HepG2 (cell line): ENCODE data around the gene NSD1. TPM values are rescaled to one million over a fixed set of nuclear protein-coding genes. Genes with fewer than 3 reads are reported as not detected.

ENCODE experiments used
- ATAC-seq: fragments of 200-7000 bp; cut with Tn5 transposase; 3 replicates; pipeline ENCODE4 v1.9.1; 2020; ENCODE audit warnings: mild to moderate bottlenecking, moderate library complexity
- BruUV-seq: library from RNA; stranded (reverse); fragments of 400-500 nt; replicated peaks from 2 replicates; lab custom pipeline; 2021; lab: Mats Ljungman, UMichigan
- CTCF ChIA-PET: fragments of 300-600 bp; formaldehyde crosslinking; extraction: SDS; loops from one replicate; lab custom pipeline; 2021; ENCODE audit warnings: low total read pairs, inconsistent platforms, low intra/inter-chr PET ratio; lab: Yijun Ruan, JAX
- POLR2A ChIA-PET: fragments of 350-600 bp; sonication (Branson Sonifier 250); formaldehyde crosslinking; loops from one replicate; lab custom pipeline; 2020; ENCODE audit warnings: antibody characterized with exemption, inconsistent platforms; lab: Yijun Ruan, JAX
- DNase-seq: peaks from one replicate; pipeline ENCODE4 v3.0.0-alpha.2; 2015; ENCODE audit warnings: low spot score
- FAIRE-seq: peaks from 3 replicates; lab custom pipeline; 2011; peaks lifted over from hg19 to GRCh38; lab: Jason Lieb, UNC
- H2AFZ ChIP-seq: one replicate; pipeline ENCODE4 v1.6.1; 2011; ENCODE audit warnings: low read length, inconsistent platforms
- H3K27ac ChIP-seq: fragments of 300-600 bp; 3 replicates; pipeline ENCODE4 v1.8.0; 2011; ENCODE audit warnings: mixed run types, mild to moderate bottlenecking, mixed read lengths, low read length, inconsistent platforms; ENCODE audit not compliant: insufficient read depth; ENCODE audit errors: extremely low read length
- H3K27me3 ChIP-seq, 2 experiments: fragments of 200-600 bp in 1 of 2; 2 replicates in 1 of 2; 3 replicates in 1 of 2; pipeline versions ENCODE4 v1.6.0 to v1.8.0; 2011; ENCODE audit warnings: low read length in 2 of 2, mild to moderate bottlenecking in 2 of 2, moderate library complexity in 2 of 2, inconsistent platforms in 1 of 2; ENCODE audit not compliant: insufficient read depth in 2 of 2, control insufficient read depth in 1 of 2
- H3K36me3 ChIP-seq, 2 experiments: fragments of 200-600 bp in 1 of 2; replicated peaks in 1 of 2; 2 replicates in 1 of 2; 3 replicates in 1 of 2; pipeline versions ENCODE4 v1.5.1 to v1.8.0; 2011; ENCODE audit warnings: low read length in 2 of 2, inconsistent platforms in 1 of 2; ENCODE audit not compliant: insufficient read depth in 2 of 2, control insufficient read depth in 1 of 2
- H3K4me1 ChIP-seq: 2 replicates; pipeline ENCODE4 v1.5.1; 2012; ENCODE audit warnings: low read length, inconsistent platforms; ENCODE audit not compliant: insufficient read depth
- H3K4me2 ChIP-seq: 2 replicates; pipeline ENCODE4 v1.6.0; 2011; ENCODE audit warnings: low read depth, low read length, inconsistent platforms
- H3K4me3 ChIP-seq, 3 experiments: fragments of 200-600 bp in 1 of 3; sonication (generic), shearing (Covaris generic) in 1 of 3; replicated peaks in 1 of 3; 2 replicates each; pipeline ENCODE4 v1.5.1; 2011 to 2016; ENCODE audit warnings: low read length in 3 of 3, inconsistent platforms in 2 of 3, low read depth in 2 of 3, mild to moderate bottlenecking in 2 of 3, control low read depth in 1 of 3, mixed read lengths in 1 of 3; ENCODE audit not compliant: insufficient read depth in 1 of 3
- H3K79me2 ChIP-seq: one replicate; pipeline ENCODE4 v1.6.1; 2011; ENCODE audit warnings: low read length, inconsistent platforms; ENCODE audit not compliant: insufficient read depth
- H3K9ac ChIP-seq: 2 replicates; pipeline ENCODE4 v1.6.0; 2011; ENCODE audit warnings: mild to moderate bottlenecking, low read depth, low read length, inconsistent platforms; ENCODE audit not compliant: insufficient read depth
- H3K9me3 ChIP-seq: 2 replicates; pipeline ENCODE4 v1.5.1; 2012; ENCODE audit warnings: mild to moderate bottlenecking, low read length
- H4K20me1 ChIP-seq: 2 replicates; pipeline ENCODE4 v1.6.0; 2011; ENCODE audit warnings: inconsistent platforms, mild to moderate bottlenecking, low read length, moderate library complexity; ENCODE audit not compliant: insufficient read depth
- ARID4A ChIP-seq: sonication (generic); formaldehyde crosslinking; IDR thresholded peaks from 2 replicates; pipeline ENCODE4 v1.5.0; 2020; ENCODE audit warnings: mild to moderate bottlenecking, missing genetic modification reagents, borderline replicate concordance
- FOXO1 ChIP-seq: sonication (generic); formaldehyde crosslinking; IDR thresholded peaks from 2 replicates; pipeline ENCODE4 v1.4.0; 2020; ENCODE audit warnings: missing genetic modification reagents
- FUBP1 ChIP-seq: sonication (generic); formaldehyde crosslinking; IDR thresholded peaks from 2 replicates; pipeline ENCODE4 v1.5.1; 2020; ENCODE audit warnings: missing genetic modification reagents, mild to moderate bottlenecking, borderline replicate concordance
- KAT7 ChIP-seq: IDR thresholded peaks from 2 replicates; pipeline ENCODE4 v1.6.1; 2018; ENCODE audit warnings: borderline replicate concordance, missing compliant biosample characterization
- MED1 ChIP-seq: sonication (generic); formaldehyde crosslinking; IDR thresholded peaks from 2 replicates; pipeline ENCODE4 v1.4.0; 2020; ENCODE audit warnings: missing genetic modification reagents
- PAX8 ChIP-seq: sonication (generic); formaldehyde crosslinking; IDR thresholded peaks from 2 replicates; pipeline ENCODE4 v1.8.0; 2022; ENCODE audit warnings: mild to moderate bottlenecking, missing genetic modification reagents, borderline replicate concordance
- RORA ChIP-seq: sonication (generic); formaldehyde crosslinking; IDR thresholded peaks from 2 replicates; pipeline ENCODE4 v1.5.0; 2020; ENCODE audit warnings: mild to moderate bottlenecking, missing genetic modification reagents, moderate library complexity
- TBX2 ChIP-seq: sonication (generic); formaldehyde crosslinking; IDR thresholded peaks from 2 replicates; pipeline ENCODE4 v1.5.0; 2020; ENCODE audit warnings: missing genetic modification reagents, mild to moderate bottlenecking, borderline replicate concordance
- USF2 ChIP-seq, 2 experiments: sonication (generic) in 1 of 2; formaldehyde crosslinking in 1 of 2; IDR thresholded peaks; 2 replicates each; pipeline versions ENCODE4 v1.5.1 to v1.6.1; 2011 to 2020; ENCODE audit warnings: borderline replicate concordance in 1 of 2, low read depth in 1 of 2, low read length in 1 of 2, mild to moderate bottlenecking in 1 of 2, missing genetic modification reagents in 1 of 2, moderate library complexity in 1 of 2
- ZNF562 ChIP-seq: sonication (generic); formaldehyde crosslinking; IDR thresholded peaks from 2 replicates; pipeline ENCODE4 v1.8.0; 2022; ENCODE audit warnings: missing genetic modification reagents, borderline replicate concordance
- ZNF580 ChIP-seq: IDR thresholded peaks from 2 replicates; pipeline ENCODE4 v1.6.1; 2016; ENCODE audit warnings: low read depth, borderline replicate concordance
- WGBS: methylation state at CpG from one replicate; pipeline ENCODE4 v1.1.6; 2017; ENCODE audit warnings: low lambda C conversion rate; 5-methylcytosine and 5-hydroxymethylcytosine counted together
- in situ Hi-C: cut with HindIII; loops from 2 replicates; pipeline ENCODE4 v1.10.0; 2017; ENCODE audit warnings: low pct_unique_long_range_greater_than_20kb; ENCODE audit not compliant: extremely low pct_ligation_motif_present
- intact Hi-C: fragments of 100-400 bp; cut with micrococcal nuclease; formaldehyde crosslinking; loops from one replicate; pipeline ENCODE4 v1.10.0; 2022; ENCODE audit not compliant: unreplicated experiment
- polyA plus RNA-seq, 8 experiments: library from polyadenylated mRNA; depleted of rRNA in 3 of 8; stranded (reverse) in 7 of 8; unstranded in 1 of 8; fragments of >200 nt; fragmentation: Illumina TruSeq in 4 of 8; extraction: Trizol in 4 of 8; gene quantifications; 2 replicates each; pipeline versions ENCODE4 v1.2.1 to v1.2.3, GENCODE V29; 2011 to 2016; ENCODE audit warnings: low read depth in 4 of 8, missing spikeins in 1 of 8, mixed read lengths in 1 of 8; ENCODE audit not compliant: insufficient read depth in 1 of 8
- total RNA-seq, 5 experiments: library from RNA; depleted of rRNA; stranded (reverse); fragments of >200 nt; fragmentation: Illumina TruSeq; extraction: Trizol; gene quantifications; 2 replicates each; pipeline ENCODE4 v1.2.3, GENCODE V29; 2016; ENCODE audit warnings: low read depth in 1 of 5

Gene NSD1
- total and polyA plus RNA-seq, 2 of the 13 experiments (the other 11 are each of a cell fraction or from before 2014, with no cell fraction given) = 0.01 to 0.09 TPM

GRCh38 chr5:177131019-177131320, 2.6 kb upstream of the NSD1 start (continued):
- no peak for TF ChIP-seq MED1 (CRISPR knock-in tag)
- TF ChIP-seq KAT7 (CRISPR knock-in tag) = no peak
- TF ChIP-seq FOXO1 = no peak
- TF ChIP-seq PAX8 (CRISPR knock-in tag) = no peak
- no peak for TF ChIP-seq ZNF562
- TF ChIP-seq TBX2 (CRISPR knock-in tag) = no peak
- no peak for TF ChIP-seq ZNF580
- no peak for TF ChIP-seq RORA
- TF ChIP-seq, all 625 proteins: peak for 0

- CTCF ChIA-PET = no interaction called here
- Histone ChIP-seq H4K20me1 (no peaks in the 10 kb centered on the region), H3K4me1 (no peaks in the 10 kb centered on the region), H3K27me3 (peaks cover 0 to 11% of the 10 kb centered on the region in 2 experiments; a peak in 2 of 5 replicates), H3K36me3 (no peaks in the 10 kb centered on the region), H3K9me3 (no peaks in the 10 kb centered on the region), H3K9ac (no peak overlapping the region), H3K4me3 (no peak overlapping the region), H3K79me2 (no peaks in the 10 kb centered on the region), H3K4me2 (no peak overlapping the region), H3K27ac (no peak overlapping the region), H2AFZ (no peak overlapping the region)
- no peak for ATAC-seq
- DNase-seq = no peak
- POLR2A ChIA-PET = no interaction called here
- TF ChIP-seq ARID4A (CRISPR knock-in tag) = no peak
- no peak for TF ChIP-seq USF2 (IDR thresholded peaks at IDR 0.05; ENCODE audit: low read depth, low read length)
- peak; percentile 52; the same call in 1 of the 2 replicates for TF ChIP-seq USF2 (CRISPR knock-in tag; IDR thresholded peaks at IDR 0.05; ENCODE audit: borderline replicate concordance)
- TF ChIP-seq FUBP1 (CRISPR knock-in tag) = no peak
- in situ Hi-C loops = no loop called here
- intact Hi-C loops = no loop called here
- FAIRE-seq = no peak
- WGBS = 63% methylated on average over 18 of the region's 31 CpGs
- no TSS peak for BruUV-seq
Observed at GRCh38 chr5:177131352-177132135, 2.0 kb upstream of the NSD1 start.
